MM.1S (cell line): Measurements from ENCODE around the gene ESR2.

ENCODE experiments used
- EZH2 ChIP-seq: fragments of 300-600 bp; sonication (generic); optimal IDR thresholded peaks from 2 replicates; pipeline ENCODE3; 2017; ENCODE audit warnings: low read depth, mild to moderate bottlenecking, antibody characterized with exemption, low read length, mixed read lengths
- TF ChIP-seq, protein P1 (sequence below): fragments of 300-600 bp; sonication (generic); IDR thresholded peaks from 2 replicates; pipeline ENCODE4 v1.5.1; 2016; ENCODE audit warnings: antibody characterized with exemption, low read length, mixed read lengths

DNA sequence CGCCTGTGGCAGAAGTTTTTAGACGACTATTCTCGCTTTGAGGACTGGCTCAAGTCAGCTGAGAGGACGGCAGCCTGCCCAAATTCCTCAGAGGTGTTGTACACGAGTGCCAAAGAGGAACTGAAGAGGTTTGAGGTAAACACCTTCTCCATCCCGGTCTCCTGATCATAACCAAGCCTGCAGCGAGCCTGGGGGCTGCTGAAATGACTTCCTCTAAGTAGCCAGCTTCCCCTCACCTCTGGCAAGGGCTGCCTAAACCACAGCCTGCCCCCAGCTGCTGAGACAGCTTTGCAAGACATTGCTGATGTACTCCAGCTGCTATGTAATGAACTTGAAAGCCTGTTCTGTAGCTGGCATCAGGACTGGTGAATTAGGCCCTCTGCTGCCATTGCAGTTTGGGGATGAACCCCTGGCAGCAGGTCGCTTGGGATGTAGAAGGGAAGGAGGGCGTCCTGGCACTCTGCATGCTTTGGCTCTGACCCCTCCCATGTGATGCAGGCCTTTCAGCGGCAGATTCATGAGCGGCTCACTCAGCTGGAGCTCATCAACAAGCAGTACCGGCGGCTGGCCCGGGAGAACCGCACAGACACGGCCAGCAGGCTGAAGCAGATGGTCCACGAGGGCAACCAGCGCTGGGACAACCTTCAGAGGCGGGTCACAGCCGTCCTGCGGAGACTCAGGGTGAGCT, 84.6 kb downstream of the ESR2 start:
- TF ChIP-seq, protein P1, sequence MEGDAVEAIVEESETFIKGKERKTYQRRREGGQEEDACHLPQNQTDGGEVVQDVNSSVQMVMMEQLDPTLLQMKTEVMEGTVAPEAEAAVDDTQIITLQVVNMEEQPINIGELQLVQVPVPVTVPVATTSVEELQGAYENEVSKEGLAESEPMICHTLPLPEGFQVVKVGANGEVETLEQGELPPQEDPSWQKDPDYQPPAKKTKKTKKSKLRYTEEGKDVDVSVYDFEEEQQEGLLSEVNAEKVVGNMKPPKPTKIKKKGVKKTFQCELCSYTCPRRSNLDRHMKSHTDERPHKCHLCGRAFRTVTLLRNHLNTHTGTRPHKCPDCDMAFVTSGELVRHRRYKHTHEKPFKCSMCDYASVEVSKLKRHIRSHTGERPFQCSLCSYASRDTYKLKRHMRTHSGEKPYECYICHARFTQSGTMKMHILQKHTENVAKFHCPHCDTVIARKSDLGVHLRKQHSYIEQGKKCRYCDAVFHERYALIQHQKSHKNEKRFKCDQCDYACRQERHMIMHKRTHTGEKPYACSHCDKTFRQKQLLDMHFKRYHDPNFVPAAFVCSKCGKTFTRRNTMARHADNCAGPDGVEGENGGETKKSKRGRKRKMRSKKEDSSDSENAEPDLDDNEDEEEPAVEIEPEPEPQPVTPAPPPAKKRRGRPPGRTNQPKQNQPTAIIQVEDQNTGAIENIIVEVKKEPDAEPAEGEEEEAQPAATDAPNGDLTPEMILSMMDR: no peak
- no peak for TF ChIP-seq EZH2
